Right atrium auricular region (tissue), 2 donors: ENCODE measurements around the gene B4GALT5. TPM values are rescaled to one million over a fixed set of nuclear protein-coding genes. Genes with fewer than 3 reads are reported as not detected.

Source experiments
- DNase-seq: peaks from one replicate; pipeline ENCODE4 v3.0.0-alpha.2; 2019; ENCODE audit warnings: low spot score
- H3K27ac ChIP-seq, 2 donors: fragments of 200-600 bp; sonication (generic); 1 replicate in 1 of 2; 2 replicates in 1 of 2; pipeline ENCODE4 v1.5.1; 2016 to 2019
- H3K27me3 ChIP-seq, 2 donors: fragments of 200-600 bp; sonication (generic); one replicate each; pipeline versions ENCODE4 v1.5.1 to v1.6.0; 2017 to 2019
- H3K36me3 ChIP-seq: fragments of 200-600 bp; sonication (generic); one replicate; pipeline ENCODE4 v1.5.1; 2016
- H3K4me1 ChIP-seq, 2 donors: fragments of 200-600 bp; sonication (generic); one replicate each; pipeline versions ENCODE4 v1.5.1 to v1.6.0; 2017 to 2019
- H3K4me3 ChIP-seq, 2 donors: fragments of 200-600 bp; sonication (generic); 1 replicate in 1 of 2; 2 replicates in 1 of 2; pipeline ENCODE4 v1.5.1; 2017 to 2019; ENCODE audit warnings: mild to moderate bottlenecking in 1 of 2, moderate library complexity in 1 of 2
- H3K9me3 ChIP-seq, 2 donors: fragments of 200-600 bp; sonication (generic); one replicate each; pipeline ENCODE4 v1.5.1; 2019
- CTCF ChIP-seq, 2 donors: fragments of 200-600 bp; sonication (generic); IDR thresholded peaks; one replicate each; pipeline ENCODE4 v1.5.1; 2019; ENCODE audit warnings: antibody characterized with exemption in 2 of 2
- total RNA-seq, 2 donors: library from RNA; depleted of rRNA; stranded (reverse); fragments of >200 nt; gene quantifications; one replicate each; pipeline ENCODE4 v1.1.0, GENCODE V29; 2016

Gene B4GALT5
- total RNA-seq, 2 donors from 2014 or later: 17.7 to 24.4 TPM

DNA sequence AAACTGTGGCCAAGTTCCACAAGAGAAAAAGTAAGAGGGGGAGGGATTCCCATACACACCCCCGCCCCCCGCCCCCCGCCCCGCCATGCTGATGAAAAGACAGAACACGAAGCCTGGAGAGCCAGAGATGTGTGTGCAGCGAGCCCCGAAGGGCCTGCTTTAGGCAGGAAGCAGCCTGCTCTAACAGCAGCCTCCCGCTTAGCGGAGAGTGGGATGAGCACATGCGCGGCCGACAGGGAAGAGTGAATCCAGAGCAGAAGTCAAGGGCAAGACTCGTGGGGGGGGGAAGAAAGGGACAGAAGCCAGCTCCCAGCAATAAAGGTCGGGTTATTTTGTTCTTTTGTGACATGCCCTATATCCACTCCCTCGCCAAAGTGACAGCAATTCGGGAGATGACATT, 78.5 kb downstream of the B4GALT5 start:
- TF ChIP-seq CTCF (IDR thresholded peaks at IDR 0.05): no peak
- peaks cover 56% of the 10 kb centered on the region for H3K36me3 ChIP-seq
- no peak overlapping the region for H3K4me3 ChIP-seq
- peaks cover 0 to 12% of the 10 kb centered on the region in 2 donors for H3K4me1 ChIP-seq
- H3K27me3 ChIP-seq: no peaks in the 10 kb centered on the region
- H3K27ac ChIP-seq: no peak overlapping the region
- no peak for DNase-seq
- H3K9me3 ChIP-seq: no peaks in the 10 kb centered on the region

DNA sequence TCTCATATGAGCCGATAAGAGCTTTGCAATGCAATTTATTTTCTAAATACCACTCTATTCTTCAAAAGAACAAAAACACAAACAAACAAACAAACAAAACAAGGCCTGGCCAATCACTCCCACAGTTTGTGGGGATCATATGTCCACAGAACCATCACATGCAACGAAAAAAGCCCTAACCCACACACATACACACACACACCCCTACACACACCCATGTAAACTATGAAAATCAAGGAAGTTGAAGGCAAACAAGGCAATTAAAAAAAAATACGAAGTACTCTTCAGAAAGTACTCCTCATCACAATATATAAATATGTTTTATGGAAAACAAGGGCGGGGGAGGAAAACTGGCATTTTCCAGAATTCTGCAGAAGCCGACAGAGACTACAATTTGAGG, 79.6 kb downstream of the B4GALT5 start:
- no peak overlapping the region for H3K27ac ChIP-seq
- H3K36me3 ChIP-seq: peaks cover 45% of the 10 kb centered on the region
- no peak overlapping the region for H3K4me3 ChIP-seq
- DNase-seq: no peak
- peaks cover 0 to 12% of the 10 kb centered on the region in 2 donors for H3K4me1 ChIP-seq
- H3K9me3 ChIP-seq: no peaks in the 10 kb centered on the region
- no peaks in the 10 kb centered on the region for H3K27me3 ChIP-seq
- no peak for TF ChIP-seq CTCF (IDR thresholded peaks at IDR 0.05)

DNA sequence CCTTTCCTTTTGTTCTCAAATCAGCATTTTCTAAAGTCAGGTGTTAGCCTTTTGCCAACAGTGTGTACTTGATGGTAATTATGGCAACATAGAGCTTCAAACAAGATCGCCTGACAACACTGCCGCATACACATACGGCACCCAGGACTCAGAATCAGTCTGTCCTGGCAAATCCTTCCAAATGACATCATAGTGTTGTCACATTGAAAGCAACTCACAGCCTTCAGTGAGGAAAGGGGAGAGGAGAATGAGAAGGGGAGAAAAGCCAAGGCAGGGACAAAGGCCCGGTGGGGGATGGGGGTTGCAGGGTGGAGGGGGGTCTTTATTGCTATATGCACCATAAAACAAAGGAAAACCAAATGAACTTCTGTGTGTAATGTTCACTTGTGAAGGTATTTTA, 80.0 kb downstream of the B4GALT5 start:
- TF ChIP-seq CTCF (IDR thresholded peaks at IDR 0.05): no peak
- no peak overlapping the region for H3K27ac ChIP-seq
- H3K27me3 ChIP-seq: no peaks in the 10 kb centered on the region
- H3K4me3 ChIP-seq: no peak overlapping the region
- H3K9me3 ChIP-seq: peaks cover 0 to 4% of the 10 kb centered on the region in 2 donors
- H3K36me3 ChIP-seq: peaks cover 41% of the 10 kb centered on the region
- no peak for DNase-seq
- peaks cover 0 to 12% of the 10 kb centered on the region in 2 donors for H3K4me1 ChIP-seq

GRCh38 chr20:49633023-49633422, 80.7 kb downstream of the B4GALT5 start:
- peaks cover 36% of the 10 kb centered on the region for H3K36me3 ChIP-seq
- no peak for DNase-seq
- TF ChIP-seq CTCF (IDR thresholded peaks at IDR 0.05): no peak
- H3K27ac ChIP-seq: no peak overlapping the region
- H3K9me3 ChIP-seq: peaks cover 0 to 9% of the 10 kb centered on the region in 2 donors
- no peaks in the 10 kb centered on the region for H3K27me3 ChIP-seq
- peaks cover 0 to 12% of the 10 kb centered on the region in 2 donors for H3K4me1 ChIP-seq
- H3K4me3 ChIP-seq: no peak overlapping the region

GRCh38 chr20:49631856-49632418, 81.7 kb downstream of the B4GALT5 start:
- Histone ChIP-seq H3K4me3 (no peak overlapping the region), H3K36me3 (peaks cover 30% of the 10 kb centered on the region), H3K27ac (no peak overlapping the region), H3K9me3 (peaks cover 0 to 9% of the 10 kb centered on the region in 2 donors), H3K4me1 (peaks cover 0 to 9% of the 10 kb centered on the region in 2 donors), H3K27me3 (no peaks in the 10 kb centered on the region)
- TF ChIP-seq CTCF (IDR thresholded peaks at IDR 0.05): no peak
- no peak for DNase-seq
